Activated B cell treated with CpG ODN at 0.5 μM for 24 hours (primary cell): Measurements from ENCODE around the gene PIGN. TPM values are rescaled to one million over a fixed set of nuclear protein-coding genes. Genes with fewer than 3 reads are reported as not detected.
"Not testable (repeated sequence)": the region's sequence is repeated elsewhere in the genome, so short reads cannot be mapped to it uniquely, and the experiment has no call there.

ENCODE experiments used
- ATAC-seq: fragments of 200-7000 bp; cut with Tn5 transposase; one replicate; pipeline ENCODE4 v1.10.0; 2021; ENCODE audit warnings: low read depth, mild to moderate bottlenecking, moderate library complexity
- CTCF ChIA-PET: fragments of 350-600 bp; sonication (Branson Sonifier 250); formaldehyde crosslinking; loops from one replicate; lab custom pipeline; 2021; ENCODE audit warnings: antibody characterized with exemption; lab: Charles Lee
- POLR2A ChIA-PET: fragments of 350-600 bp; sonication (Branson Sonifier 250); formaldehyde crosslinking; loops from one replicate; lab custom pipeline; 2021; ENCODE audit warnings: antibody characterized with exemption; lab: Charles Lee
- DNase-seq: peaks from one replicate; pipeline ENCODE4 v3.0.0; 2022
- H3K27ac Mint-ChIP-seq: one replicate; pipeline ENCODE4 v1.8.0; 2020; ENCODE audit warnings: mixed read lengths
- H3K27me3 Mint-ChIP-seq: one replicate; pipeline ENCODE4 v1.8.0; 2021; ENCODE audit warnings: mixed read lengths
- H3K36me3 Mint-ChIP-seq: one replicate; pipeline ENCODE4 v1.8.0; 2021; ENCODE audit warnings: low read depth, mixed read lengths
- H3K4me1 Mint-ChIP-seq: one replicate; pipeline ENCODE4 v1.8.0; 2021; ENCODE audit warnings: mixed read lengths
- H3K4me3 Mint-ChIP-seq: one replicate; pipeline ENCODE4 v1.8.0; 2020; ENCODE audit warnings: mild to moderate bottlenecking, mixed read lengths
- H3K9me3 Mint-ChIP-seq: one replicate; pipeline ENCODE4 v1.8.0; 2020; ENCODE audit warnings: mixed read lengths
- CTCF ChIP-seq: fragments of 200-600 bp; IDR thresholded peaks from one replicate; pipeline ENCODE4 v1.8.0; 2022; ENCODE audit warnings: antibody characterized with exemption, mild to moderate bottlenecking
- intact Hi-C: fragments of 100-400 bp; cut with micrococcal nuclease; formaldehyde crosslinking; loops from one replicate; pipeline ENCODE4 v1.15.1; 2024
- total RNA-seq: library from RNA; stranded (reverse); gene quantifications from 2 replicates; pipeline ENCODE4 v1.2.3, GENCODE V29; 2022

PIGN gene
- total RNA-seq, 1 donor from 2014 or later: 29.4 TPM

- CTCF ChIA-PET: no interaction called here
- intact Hi-C loops: no loop called here
- no peak for TF ChIP-seq CTCF
- Mint-ChIP-seq H3K27ac (no peak overlapping the region), H3K9me3 (peaks cover 7% of the 10 kb centered on the region), H3K27me3 (no peaks in the 10 kb centered on the region), H3K4me1 (no peaks in the 10 kb centered on the region), H3K36me3 (peaks cover 34% of the 10 kb centered on the region), H3K4me3 (no peak overlapping the region)
- POLR2A ChIA-PET: no interaction called here
- no peak for ATAC-seq
- DNase-seq: no peak
Observed at GRCh38 chr18:62044490-62045000, 142.3 kb downstream of the PIGN start.

- intact Hi-C loops: no loop called here
- CTCF ChIA-PET: no interaction called here
- no peaks in the 10 kb centered on the region for H3K4me1 Mint-ChIP-seq
Observed at GRCh38 chr18:62037989-62038778, 148.7 kb downstream of the PIGN start.

GRCh38 chr18:62037012-62037742 lies 149.7 kb downstream of the PIGN start:
- Mint-ChIP-seq H3K36me3 (peaks cover 2% of the 10 kb centered on the region), H3K4me1 (no peaks in the 10 kb centered on the region), H3K4me3 (no peak overlapping the region), H3K9me3 (no peaks in the 10 kb centered on the region), H3K27ac (no peak overlapping the region), H3K27me3 (peaks cover 3% of the 10 kb centered on the region)
- intact Hi-C loops: no loop called here
- DNase-seq (no peak), ATAC-seq (no peak)
- no peak for TF ChIP-seq CTCF
- ChIA-PET CTCF (no interaction called here), POLR2A (no interaction called here)

More at GRCh38 chr18:62037989-62038778, 148.7 kb downstream of the PIGN start:
- POLR2A ChIA-PET: no interaction called here
- H3K9me3 Mint-ChIP-seq: no peaks in the 10 kb centered on the region
- DNase-seq: no peak
- peaks cover 3% of the 10 kb centered on the region for H3K27me3 Mint-ChIP-seq
- ATAC-seq: no peak
- peaks cover 9% of the 10 kb centered on the region for H3K36me3 Mint-ChIP-seq
- no peak for TF ChIP-seq CTCF
- no peak overlapping the region for H3K4me3 Mint-ChIP-seq
- H3K27ac Mint-ChIP-seq: no peak overlapping the region

GRCh38 chr18:62034286-62034685 lies 152.6 kb downstream of the PIGN start:
- H3K27me3 Mint-ChIP-seq, ATAC-seq, H3K36me3 Mint-ChIP-seq, intact Hi-C loops, DNase-seq, H3K4me3 Mint-ChIP-seq, H3K27ac Mint-ChIP-seq, H3K4me1 Mint-ChIP-seq, CTCF ChIA-PET, POLR2A ChIA-PET, H3K9me3 Mint-ChIP-seq: not testable (repeated sequence)

GRCh38 chr18:62033756-62034155 lies 153.1 kb downstream of the PIGN start:
- no peak for ATAC-seq
- H3K4me1 Mint-ChIP-seq: no peaks in the 10 kb centered on the region
- ChIA-PET POLR2A (no interaction called here), CTCF (no interaction called here)
- H3K9me3 Mint-ChIP-seq: no peaks in the 10 kb centered on the region
- intact Hi-C loops: no loop called here
- no peak for TF ChIP-seq CTCF
- no peaks in the 10 kb centered on the region for H3K36me3 Mint-ChIP-seq
- no peak overlapping the region for H3K27ac Mint-ChIP-seq
- H3K4me3 Mint-ChIP-seq: no peak overlapping the region
- peaks cover 3% of the 10 kb centered on the region for H3K27me3 Mint-ChIP-seq
- no peak for DNase-seq
